H1 (cell line): ENCODE data around the gene ATP5F1E. TPM values are rescaled to one million over a fixed set of nuclear protein-coding genes. Genes with fewer than 3 reads are reported as not detected.

ENCODE experiments used
- CTCF ChIA-PET: fragments of 300-600 bp; sonication (Branson Sonifier 250); formaldehyde crosslinking; loops from one replicate; lab custom pipeline; 2021; ENCODE audit not compliant: partially characterized antibody; lab: Charles Lee
- POLR2A ChIA-PET: fragments of 300-600 bp; sonication (Branson Sonifier 250); formaldehyde crosslinking; loops from one replicate; lab custom pipeline; 2021; ENCODE audit warnings: inconsistent platforms; ENCODE audit not compliant: partially characterized antibody; lab: Charles Lee
- DNase-seq, 2 experiments: peaks; one replicate each; pipeline versions ENCODE4 v3.0.0 to v3.0.0-alpha.2; 2010 to 2022; ENCODE audit warnings: low spot score in 2 of 2, low read depth in 1 of 2, mixed read lengths in 1 of 2
- FAIRE-seq: peaks from 2 replicates; lab custom pipeline; 2011; peaks lifted over from hg19 to GRCh38; lab: Jason Lieb, UNC
- H2AFZ ChIP-seq: 2 replicates; pipeline ENCODE4 v1.8.1; 2012; ENCODE audit warnings: low read length, inconsistent platforms
- H2AK5ac ChIP-seq: 2 replicates; pipeline ENCODE4 v1.6.1; 2013; ENCODE audit warnings: low read depth, low read length
- H2BK120ac ChIP-seq: replicated peaks from 2 replicates; pipeline ENCODE3; 2013; ENCODE audit warnings: low read depth, low read length, inconsistent platforms
- H2BK12ac ChIP-seq: 2 replicates; pipeline ENCODE4 v1.6.1; 2013; ENCODE audit warnings: low read depth, low read length
- H2BK15ac ChIP-seq: 2 replicates; pipeline ENCODE4 v1.6.1; 2013; ENCODE audit warnings: low read length
- H2BK20ac ChIP-seq: 2 replicates; pipeline ENCODE4 v1.6.1; 2013; ENCODE audit warnings: low read length
- H2BK5ac ChIP-seq: 2 replicates; pipeline ENCODE4 v1.6.1; 2013; ENCODE audit warnings: low read depth, low read length
- H3K14ac ChIP-seq: 2 replicates; pipeline ENCODE4 v1.6.1; 2013; ENCODE audit warnings: inconsistent platforms; ENCODE audit not compliant: insufficient read length
- H3K18ac ChIP-seq: 2 replicates; pipeline ENCODE4 v1.6.1; 2013; ENCODE audit warnings: low read length; ENCODE audit errors: extremely low read depth
- H3K23ac ChIP-seq: 2 replicates; pipeline ENCODE4 v1.6.1; 2013; ENCODE audit warnings: inconsistent platforms; ENCODE audit not compliant: insufficient read length
- H3K23me2 ChIP-seq: 2 replicates; pipeline ENCODE4 v1.6.1; 2013; ENCODE audit warnings: low read depth, low read length
- H3K27ac ChIP-seq: 2 replicates; pipeline ENCODE4 v1.6.1; 2011; ENCODE audit warnings: low read depth, low read length, inconsistent platforms
- H3K27me3 ChIP-seq, 4 experiments: replicated peaks in 1 of 4; 1 replicate in 1 of 4; 2 replicates in 3 of 4; pipeline versions ENCODE4 v1.6.1 to v1.8.1; 2011 to 2013; ENCODE audit warnings: low read length in 3 of 4, mild to moderate bottlenecking in 3 of 4, inconsistent platforms in 2 of 4, mixed read lengths in 2 of 4, moderate library complexity in 1 of 4; ENCODE audit not compliant: control insufficient read depth in 3 of 4, insufficient read depth in 3 of 4; ENCODE audit errors: extremely low read depth in 1 of 4
- H3K36me3 ChIP-seq, 4 experiments: 2 replicates each; pipeline versions ENCODE4 v1.6.1 to v1.8.1; 2011 to 2013; ENCODE audit warnings: mild to moderate bottlenecking in 4 of 4, low read length in 3 of 4, moderate library complexity in 2 of 4, control low read depth in 1 of 4, inconsistent platforms in 1 of 4; ENCODE audit not compliant: insufficient read depth in 4 of 4, control insufficient read depth in 2 of 4
- H3K4ac ChIP-seq: replicated peaks from 2 replicates; pipeline ENCODE3; 2013; ENCODE audit warnings: low read length, low read depth, mixed read lengths, inconsistent platforms; ENCODE audit not compliant: insufficient read length
- H3K4me1 ChIP-seq, 4 experiments: replicated peaks in 1 of 4; 1 replicate in 1 of 4; 2 replicates in 3 of 4; pipeline versions ENCODE4 v1.6.1 to v1.8.1; 2011 to 2013; ENCODE audit warnings: low read length in 3 of 4, inconsistent platforms in 2 of 4, mixed read lengths in 1 of 4; ENCODE audit not compliant: insufficient read depth in 4 of 4, control insufficient read depth in 3 of 4
- H3K4me2 ChIP-seq, 2 experiments: 2 replicates each; pipeline versions ENCODE4 v1.6.1 to v1.8.1; 2011 to 2013; ENCODE audit warnings: low read depth in 2 of 2, low read length in 2 of 2, control low read depth in 1 of 2, inconsistent platforms in 1 of 2, mild to moderate bottlenecking in 1 of 2; ENCODE audit not compliant: insufficient read depth in 1 of 2
- H3K4me3 ChIP-seq, 4 experiments: fragments of 200-600, 300-600 bp in 1 of 4; sonication (generic), shearing (Covaris generic), sonication (Bioruptor Twin) in 1 of 4; 2 replicates each; pipeline versions ENCODE4 v1.5.1 to v1.8.1; 2011 to 2016; ENCODE audit warnings: low read length in 4 of 4, low read depth in 3 of 4, control low read depth in 2 of 4, inconsistent platforms in 2 of 4, mild to moderate bottlenecking in 2 of 4, mixed read lengths in 1 of 4, moderate library complexity in 1 of 4; ENCODE audit not compliant: insufficient read depth in 2 of 4; ENCODE audit errors: extremely low read depth in 1 of 4
- H3K56ac ChIP-seq: replicated peaks from 2 replicates; pipeline ENCODE3; 2013; ENCODE audit warnings: low read depth, mild to moderate bottlenecking, mixed read lengths, low read length, inconsistent platforms; ENCODE audit not compliant: insufficient read length
- H3K79me1 ChIP-seq: 2 replicates; pipeline ENCODE4 v1.6.1; 2013; ENCODE audit warnings: low read depth, low read length, control low read depth
- H3K79me2 ChIP-seq, 2 experiments: 2 replicates each; pipeline versions ENCODE4 v1.6.1 to v1.8.1; 2012 to 2013; ENCODE audit warnings: low read length in 2 of 2, mild to moderate bottlenecking in 2 of 2, inconsistent platforms in 1 of 2; ENCODE audit not compliant: insufficient read depth in 2 of 2, control insufficient read depth in 1 of 2
- H3K9ac ChIP-seq, 4 experiments: replicated peaks in 1 of 4; 1 replicate in 1 of 4; 2 replicates in 3 of 4; pipeline versions ENCODE4 v1.6.1 to v1.8.1; 2011 to 2013; ENCODE audit warnings: low read depth in 3 of 4, low read length in 3 of 4, control low read depth in 2 of 4, mild to moderate bottlenecking in 2 of 4, moderate library complexity in 2 of 4, inconsistent platforms in 1 of 4; ENCODE audit errors: extremely low read depth in 1 of 4
- H3K9me3 ChIP-seq, 2 experiments: 2 replicates each; pipeline versions ENCODE4 v1.6.1 to v1.8.1; 2012 to 2013; ENCODE audit warnings: mild to moderate bottlenecking in 2 of 2, moderate library complexity in 2 of 2, control low read depth in 1 of 2, inconsistent platforms in 1 of 2, low read depth in 1 of 2, low read length in 1 of 2, mixed read lengths in 1 of 2; ENCODE audit not compliant: insufficient read depth in 2 of 2
- H4K20me1 ChIP-seq, 2 experiments: replicated peaks in 1 of 2; 2 replicates each; pipeline versions ENCODE3 to v1.8.1; 2011 to 2013; ENCODE audit warnings: inconsistent platforms in 2 of 2, low read length in 2 of 2, mild to moderate bottlenecking in 1 of 2; ENCODE audit not compliant: insufficient read depth in 2 of 2, control insufficient read depth in 1 of 2
- H4K5ac ChIP-seq: 2 replicates; pipeline ENCODE4 v1.6.1; 2013; ENCODE audit warnings: low read length, low read depth, mixed read lengths, inconsistent platforms; ENCODE audit not compliant: insufficient read length
- H4K8ac ChIP-seq: 2 replicates; pipeline ENCODE4 v1.8.0; 2013; ENCODE audit warnings: mild to moderate bottlenecking, moderate library complexity, low read length, inconsistent platforms; ENCODE audit not compliant: insufficient read depth; ENCODE audit errors: extremely low read depth
- H4K91ac ChIP-seq: replicated peaks from 2 replicates; pipeline ENCODE3; 2013; ENCODE audit warnings: low read length, mixed read lengths, inconsistent platforms; ENCODE audit not compliant: insufficient read length
- CBX5 ChIP-seq: fragments of 300-800, 300-1000 bp; sonication (generic); IDR thresholded peaks from 2 replicates; pipeline ENCODE4 v1.7.1; 2016; ENCODE audit warnings: antibody characterized with exemption, low read length, low read depth
- GABPA ChIP-seq: IDR thresholded peaks from 2 replicates; pipeline ENCODE4 v1.6.1; 2011; ENCODE audit warnings: mild to moderate bottlenecking, low read length, moderate library complexity, borderline replicate concordance; ENCODE audit not compliant: insufficient read depth
- HDAC2 ChIP-seq, 2 experiments: fragments of 300-600 bp in 1 of 2; sonication (generic) in 1 of 2; IDR thresholded peaks; 2 replicates each; pipeline ENCODE4 v1.6.1; 2011 to 2012; ENCODE audit warnings: low read depth in 2 of 2, low read length in 2 of 2, mild to moderate bottlenecking in 2 of 2, moderate library complexity in 2 of 2, borderline replicate concordance in 1 of 2, inconsistent platforms in 1 of 2
- HDAC6 ChIP-seq: IDR thresholded peaks from one replicate; pipeline ENCODE4 v1.7.1; 2012; ENCODE audit warnings: low read depth, mild to moderate bottlenecking, inconsistent platforms, low read length, moderate library complexity
- KDM5A ChIP-seq: fragments of 200-600 bp; IDR thresholded peaks from 2 replicates; pipeline ENCODE4 v1.7.1; 2012; ENCODE audit warnings: mild to moderate bottlenecking, low read length, inconsistent platforms, mixed read lengths
- MAFK ChIP-seq: IDR thresholded peaks from 2 replicates; pipeline ENCODE4 v1.6.1; 2012; ENCODE audit warnings: low read depth, mild to moderate bottlenecking, improper control_type of control experiment, low read length
- MAX ChIP-seq: IDR thresholded peaks from 2 replicates; pipeline ENCODE4 v1.6.1; 2012; ENCODE audit warnings: inconsistent platforms
- PHF8 ChIP-seq: fragments of 200-600 bp; sonication (generic); conservative IDR thresholded peaks from 2 replicates; pipeline ENCODE4 v1.7.1; 2012; ENCODE audit warnings: low read depth, mild to moderate bottlenecking, inconsistent platforms, low read length, moderate library complexity
- RAD21 ChIP-seq, 2 experiments: IDR thresholded peaks in 1 of 2; conservative IDR thresholded peaks in 1 of 2; 2 replicates each; pipeline ENCODE4 v1.6.1; 2011; ENCODE audit warnings: low read depth in 2 of 2, low read length in 2 of 2, improper control_type of control experiment in 1 of 2, inconsistent platforms in 1 of 2, mild to moderate bottlenecking in 1 of 2, moderate library complexity in 1 of 2
- RBBP5 ChIP-seq: IDR thresholded peaks from 2 replicates; pipeline ENCODE4 v1.7.1; 2012; ENCODE audit warnings: low read depth, mild to moderate bottlenecking, inconsistent platforms, low read length, moderate library complexity, borderline replicate concordance
- WGBS, 2 experiments: shearing (Covaris generic) in 1 of 2; methylation state at CpG; one replicate each; pipeline versions ENCODE4 v1.1.6 to v1.1.7; 2013 to 2015; ENCODE audit warnings: low lambda C conversion rate in 2 of 2, mixed read lengths in 2 of 2, inconsistent platforms in 1 of 2, low coverage in 1 of 2, missing lambda C conversion rate in 1 of 2; ENCODE audit not compliant: insufficient replicate concordance in 2 of 2, insufficient coverage in 1 of 2, insufficient read length in 1 of 2; ENCODE audit errors: extremely low coverage in 1 of 2, missing lambda C conversion rate in 1 of 2; 5-methylcytosine and 5-hydroxymethylcytosine counted together
- polyA plus RNA-seq, 7 experiments: library from polyadenylated mRNA; depleted of rRNA in 3 of 7; stranded (reverse) in 5 of 7; unstranded in 2 of 7; fragments of >200 nt in 5 of 7; fragments of 200-250 nt in 2 of 7; gene quantifications; 1 replicate in 5 of 7; 2 replicates in 1 of 7; 4 replicates in 1 of 7; pipeline versions ENCODE4 v1.2.1 to v1.2.3, GENCODE V29; 2011 to 2013; ENCODE audit warnings: missing spikeins in 2 of 7, mixed read lengths in 2 of 7
- total RNA-seq: library from RNA; stranded (reverse); fragmentation: NEBNext Ultra II Directional; extraction: Animal tissue kit (Norgen Biotek cat#: 25700); gene quantifications from 2 replicates; pipeline ENCODE4 v1.2.1, GENCODE V29; 2021

Gene ATP5F1E
- total and polyA plus RNA-seq, 2 of the 8 experiments (the other 6 are each of a cell fraction or from before 2014, with no cell fraction given): 15.7 to 47.8 TPM

- Histone ChIP-seq H3K23ac (no peak overlapping the region), H3K4me3 (no peak overlapping the region), H4K91ac (no peak overlapping the region), H2BK5ac (no peak overlapping the region), H3K27ac (no peak overlapping the region), H3K4me1 (no peaks in the 10 kb centered on the region), H3K79me2 (no peaks in the 10 kb centered on the region), H2BK20ac (no peak overlapping the region), H3K9ac (no peak overlapping the region), H3K23me2 (no peaks in the 10 kb centered on the region), H2BK120ac (no peak overlapping the region), H4K5ac (no peak overlapping the region), H3K56ac (no peak overlapping the region), H2BK15ac (no peak overlapping the region), H2AK5ac (no peak overlapping the region), H3K79me1 (no peaks in the 10 kb centered on the region), H2AFZ (no peak overlapping the region), H2BK12ac (no peak overlapping the region), H3K9me3 (no peaks in the 10 kb centered on the region), H3K27me3 (no peaks in the 10 kb centered on the region; a peak in 3 of 7 replicates), H4K8ac (no peak overlapping the region), H4K20me1 (no peaks in the 10 kb centered on the region), H3K14ac (no peak overlapping the region), H3K36me3 (no peaks in the 10 kb centered on the region), H3K18ac (no peak overlapping the region), H3K4me2 (no peak overlapping the region), H3K4ac (no peak overlapping the region)
- ChIA-PET POLR2A (interaction anchor here (1.0 to 1.7 kb wide), 2 partner anchors 15 to 36 kb away, joined by 3 to 7 read pairs; partner anchors contain the start of genes ATP5F1E and NELFCD), CTCF (interaction anchor here (0.9 to 2.6 kb wide), 4 partner anchors 20 to 368 kb away, joined by 3 to 9 read pairs (median 4); no protein-coding TSS in a partner anchor)
- no peak for DNase-seq
- 81% methylated on average over 4 of the region's 4 CpGs; no CpG with 5 or more reads in 1 of the 2 experiments for WGBS, 2 experiments
- no peak for FAIRE-seq
- TF ChIP-seq MAX (no peak), RAD21 (IDR thresholded peaks at IDR 0.05 in 1 of 2, conservative IDR thresholded peaks at IDR 0.05 in 1 of 2; ENCODE audit: low read depth in 2 of 2, low read length in 2 of 2) (no peak), MAFK (no peak), KDM5A (no peak), PHF8 (no peak), GABPA (no peak), CBX5 (no peak), HDAC2 (IDR thresholded peaks at IDR 0.05; ENCODE audit: borderline replicate concordance in 1 of 2, low read depth in 2 of 2, low read length in 2 of 2) (no peak), HDAC6 (no peak), RBBP5 (no peak)
These were observed 15.2 kb downstream of the ATP5F1E start for GRCh38 chr20:59016795-59017492.
